ENCODE measurements around the gene TRIP11.

TRIP11 gene

DNA sequence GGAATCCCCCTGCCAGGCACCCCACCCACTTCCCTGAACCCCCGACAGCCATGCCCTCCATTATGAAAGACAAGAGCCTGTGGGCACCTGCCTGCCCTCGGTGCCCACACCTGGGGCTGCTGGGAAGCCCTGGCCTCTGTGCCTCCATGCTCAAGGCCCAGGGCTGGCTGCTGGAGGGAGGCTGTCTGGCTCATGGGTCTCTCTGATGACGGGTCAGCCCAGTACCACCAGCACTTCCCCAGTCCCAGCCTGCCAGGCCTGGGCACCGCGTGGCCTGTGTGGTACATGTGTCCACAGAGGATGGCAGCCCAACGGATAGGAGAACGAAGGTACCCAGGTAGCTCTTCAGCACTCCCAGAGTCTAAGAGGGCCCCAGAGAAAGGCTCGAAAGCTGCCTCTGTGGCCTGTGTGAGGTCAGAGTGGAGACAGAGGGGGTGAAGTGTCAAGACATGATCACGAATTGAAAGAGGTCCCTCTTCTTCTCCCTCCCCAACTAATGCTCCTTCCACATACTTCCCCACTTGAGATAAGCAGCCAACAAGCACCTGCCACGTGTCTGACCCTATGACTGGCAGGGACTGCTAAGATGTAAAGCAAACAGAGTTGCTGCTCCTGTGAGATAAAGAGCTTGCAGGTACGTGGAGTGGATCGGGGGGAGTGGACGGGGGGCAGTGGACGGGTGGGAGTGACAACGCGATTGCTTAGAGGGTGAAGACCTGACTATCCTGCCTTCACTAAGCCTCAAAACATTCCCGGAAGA, 113.5 kb downstream of the TRIP11 start:
- TF ChIP-seq, protein P1, sequence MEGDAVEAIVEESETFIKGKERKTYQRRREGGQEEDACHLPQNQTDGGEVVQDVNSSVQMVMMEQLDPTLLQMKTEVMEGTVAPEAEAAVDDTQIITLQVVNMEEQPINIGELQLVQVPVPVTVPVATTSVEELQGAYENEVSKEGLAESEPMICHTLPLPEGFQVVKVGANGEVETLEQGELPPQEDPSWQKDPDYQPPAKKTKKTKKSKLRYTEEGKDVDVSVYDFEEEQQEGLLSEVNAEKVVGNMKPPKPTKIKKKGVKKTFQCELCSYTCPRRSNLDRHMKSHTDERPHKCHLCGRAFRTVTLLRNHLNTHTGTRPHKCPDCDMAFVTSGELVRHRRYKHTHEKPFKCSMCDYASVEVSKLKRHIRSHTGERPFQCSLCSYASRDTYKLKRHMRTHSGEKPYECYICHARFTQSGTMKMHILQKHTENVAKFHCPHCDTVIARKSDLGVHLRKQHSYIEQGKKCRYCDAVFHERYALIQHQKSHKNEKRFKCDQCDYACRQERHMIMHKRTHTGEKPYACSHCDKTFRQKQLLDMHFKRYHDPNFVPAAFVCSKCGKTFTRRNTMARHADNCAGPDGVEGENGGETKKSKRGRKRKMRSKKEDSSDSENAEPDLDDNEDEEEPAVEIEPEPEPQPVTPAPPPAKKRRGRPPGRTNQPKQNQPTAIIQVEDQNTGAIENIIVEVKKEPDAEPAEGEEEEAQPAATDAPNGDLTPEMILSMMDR (IDR thresholded peaks at IDR 0.05; ENCODE audit: borderline replicate concordance, control extremely low read depth, extremely low read depth, insufficient read depth, missing control alignments) = no peak
- in situ Hi-C loops (cut with MboI; ENCODE audit: low sequenced_read_pairs, unreplicated experiment) = no loop called here
- no peak for DNase-seq (ENCODE audit: low spot score)

DNA sequence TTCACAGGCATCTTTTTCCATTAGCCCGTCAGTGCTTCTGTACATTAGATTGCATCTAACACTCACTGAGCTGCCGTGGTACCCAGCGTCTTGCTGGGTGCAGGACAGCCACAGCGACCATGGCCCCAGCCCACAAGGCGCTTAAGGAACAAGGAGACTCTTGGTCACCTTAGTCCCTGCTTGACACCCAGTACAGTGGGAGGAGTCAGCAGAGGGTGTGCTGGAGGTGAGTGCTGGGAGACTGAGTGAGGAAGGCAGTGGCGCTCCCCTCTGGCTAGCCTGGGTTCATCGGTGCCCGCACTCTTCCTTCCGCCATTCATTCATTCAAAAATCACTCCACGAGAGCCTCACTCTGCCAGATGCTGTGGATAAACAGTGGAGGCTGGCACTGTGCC, 114.1 kb downstream of the TRIP11 start:
- TF ChIP-seq, protein P1 (IDR thresholded peaks at IDR 0.05; ENCODE audit: borderline replicate concordance, control extremely low read depth, extremely low read depth, insufficient read depth, missing control alignments) = no peak
- in situ Hi-C loops (cut with MboI; ENCODE audit: low sequenced_read_pairs, unreplicated experiment) = no loop called here
- no peak for DNase-seq (ENCODE audit: low spot score)

DNA sequence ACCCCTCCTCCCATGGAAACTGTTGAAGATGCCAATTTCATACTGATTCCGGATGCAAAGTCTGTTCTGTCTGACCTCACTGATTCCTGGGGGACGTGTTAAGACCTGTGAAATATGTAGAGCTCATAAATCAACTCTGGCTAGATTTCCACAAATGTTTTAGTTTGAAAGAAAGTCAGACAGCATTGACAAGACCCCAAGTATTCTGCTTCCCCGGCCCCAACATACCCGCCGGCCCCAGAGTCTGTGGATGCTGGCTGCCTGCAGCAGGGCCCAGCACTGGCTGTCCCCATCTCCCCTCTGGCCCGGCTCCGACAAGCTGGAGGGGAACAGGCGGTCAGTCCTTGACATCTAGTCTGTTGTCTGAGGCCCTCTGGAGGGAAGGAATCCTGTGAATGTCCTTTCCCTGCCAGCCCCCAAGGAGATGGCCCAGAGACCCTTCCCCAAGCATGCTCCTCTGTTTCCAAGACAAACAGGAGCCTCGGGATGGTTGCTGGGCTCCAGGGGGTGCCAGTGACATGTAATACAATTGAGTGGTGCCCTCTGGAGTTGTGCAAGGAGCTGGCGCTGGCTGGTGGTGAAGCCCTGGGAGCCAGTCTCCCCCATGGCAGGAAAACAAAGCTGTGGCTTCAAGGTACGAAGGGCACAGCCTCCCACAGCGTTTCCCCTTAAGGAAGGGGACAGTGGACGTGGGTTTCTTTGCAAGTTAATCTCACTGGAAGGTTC, 114.7 kb downstream of the TRIP11 start:
- in situ Hi-C loops (cut with MboI; ENCODE audit: low sequenced_read_pairs, unreplicated experiment) = no loop called here
- TF ChIP-seq, protein P1 (IDR thresholded peaks at IDR 0.05; ENCODE audit: borderline replicate concordance, control extremely low read depth, extremely low read depth, insufficient read depth, missing control alignments) = no peak
- no peak for DNase-seq (ENCODE audit: low spot score)

DNA sequence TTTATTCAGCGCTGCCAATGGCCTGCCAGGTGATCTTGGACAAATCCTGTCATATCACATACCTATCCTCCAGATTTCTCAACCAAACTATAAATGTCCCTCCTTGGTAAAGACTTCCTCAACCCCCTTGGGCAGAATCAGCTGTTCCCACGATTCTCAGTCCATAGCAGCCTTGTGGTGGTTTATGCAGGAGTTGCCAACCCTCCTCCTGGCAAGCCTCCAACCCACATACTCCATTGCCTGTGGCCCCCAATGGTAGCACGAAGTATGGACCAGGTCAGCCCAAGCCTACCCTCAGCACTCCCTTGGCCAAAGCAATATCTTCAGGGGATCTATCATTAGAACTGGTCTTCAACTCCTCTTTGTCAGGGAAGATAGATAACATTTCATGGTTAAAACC, 119.3 kb downstream of the TRIP11 start:
- no peak for DNase-seq (ENCODE audit: low spot score)
- in situ Hi-C loops (cut with MboI; ENCODE audit: low sequenced_read_pairs, unreplicated experiment) = no loop called here
- TF ChIP-seq, protein P1 (IDR thresholded peaks at IDR 0.05; ENCODE audit: borderline replicate concordance, control extremely low read depth, extremely low read depth, insufficient read depth, missing control alignments) = no peak

DNA sequence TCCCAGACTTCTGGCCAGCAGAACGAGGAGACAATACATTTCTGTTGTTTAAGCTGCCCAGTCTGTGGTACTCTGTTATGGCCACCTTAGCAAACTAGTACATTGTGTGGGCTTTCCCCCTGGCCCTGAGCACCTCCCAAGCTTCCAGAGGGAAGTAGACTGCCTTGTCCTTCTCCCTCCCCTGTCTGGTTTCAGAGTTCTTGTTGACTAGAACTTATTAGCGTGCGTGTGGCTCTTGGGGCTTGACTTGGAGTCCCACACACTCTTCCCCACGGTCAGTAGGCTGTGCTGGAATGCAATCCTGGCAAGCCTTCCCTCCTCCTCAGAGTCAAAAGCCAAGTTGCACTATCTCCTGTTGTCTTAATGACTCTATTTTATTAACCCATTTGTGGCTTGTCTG, 120.0 kb downstream of the TRIP11 start:
- no peak for DNase-seq (ENCODE audit: low spot score)
- in situ Hi-C loops (cut with MboI; ENCODE audit: low sequenced_read_pairs, unreplicated experiment) = no loop called here
- TF ChIP-seq, protein P1 (IDR thresholded peaks at IDR 0.05; ENCODE audit: borderline replicate concordance, control extremely low read depth, extremely low read depth, insufficient read depth, missing control alignments) = no peak

DNA sequence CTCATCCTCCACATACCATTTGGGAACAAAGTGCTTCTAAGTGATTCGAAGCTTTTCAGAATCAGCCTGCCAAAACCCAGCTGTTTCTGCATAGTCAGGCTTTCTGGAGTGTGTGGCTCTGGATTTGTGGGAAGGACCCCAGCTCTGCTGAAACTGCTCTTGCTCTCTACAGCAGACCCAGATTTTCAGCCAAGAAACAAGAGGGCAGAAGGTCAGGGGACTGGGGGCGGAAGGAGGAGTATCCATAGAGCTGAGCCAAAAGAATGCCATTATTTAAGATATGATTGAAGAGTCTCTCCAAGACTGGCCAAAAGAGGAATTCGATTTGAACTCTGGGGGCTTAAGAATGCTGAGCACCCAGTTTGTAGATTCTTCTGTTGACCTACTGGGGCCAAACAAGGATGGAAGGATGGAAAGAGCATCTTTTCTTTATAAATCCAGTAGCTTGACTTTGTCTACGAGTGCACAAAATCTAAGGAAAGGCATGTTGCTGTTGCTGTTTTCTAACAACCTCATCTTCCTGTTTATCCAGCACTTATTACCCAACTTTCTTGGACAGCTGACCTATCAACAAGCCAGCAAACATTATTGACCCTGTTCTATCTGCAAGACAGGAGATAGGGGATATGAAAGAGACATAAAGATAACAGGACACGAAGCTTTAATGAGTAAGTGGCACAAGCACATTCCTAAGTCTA, 121.5 kb downstream of the TRIP11 start:
- TF ChIP-seq, protein P1 (IDR thresholded peaks at IDR 0.05; ENCODE audit: borderline replicate concordance, control extremely low read depth, extremely low read depth, insufficient read depth, missing control alignments) = no peak
- DNase-seq (ENCODE audit: low spot score) = no peak
- in situ Hi-C loops (cut with MboI; ENCODE audit: low sequenced_read_pairs, unreplicated experiment) = no loop called here

All from GM13976 (cell line).